K562 (cell line): Measurements from ENCODE around the gene CHCHD10. TPM values are rescaled to one million over a fixed set of nuclear protein-coding genes. Genes with fewer than 3 reads are reported as not detected.

Source experiments
- EGR1 ChIP-seq: fragments of 450-650 bp; conservative IDR thresholded peaks from 2 replicates; pipeline ENCODE4 v1.6.1; 2017; ENCODE audit warnings: mild to moderate bottlenecking
- POLR3G ChIP-seq: IDR thresholded peaks from 2 replicates; pipeline ENCODE4 v1.6.1; 2011; ENCODE audit not compliant: insufficient read length, insufficient replicate concordance; ENCODE audit errors: extremely low read depth
- RBBP5 ChIP-seq: fragments of 200-600 bp; sonication (generic); IDR thresholded peaks from 2 replicates; pipeline ENCODE4 v1.6.1; 2012; ENCODE audit warnings: borderline replicate concordance, mild to moderate bottlenecking, low read length, control low read depth, inconsistent platforms; ENCODE audit not compliant: insufficient read depth, poor library complexity, severe bottlenecking
- RERE ChIP-seq: sonication (generic); formaldehyde crosslinking; IDR thresholded peaks from 2 replicates; pipeline ENCODE4 v1.8.0; 2023; ENCODE audit warnings: missing genetic modification reagents, mild to moderate bottlenecking, borderline replicate concordance
- TCF7 ChIP-seq: sonication (generic); IDR thresholded peaks from 2 replicates; pipeline ENCODE4 v1.6.1; 2016; ENCODE audit warnings: antibody characterized with exemption, borderline replicate concordance
- THAP12 ChIP-seq: fragments of 250-450 bp; sonication (Bioruptor Pico); IDR thresholded peaks from 2 replicates; pipeline ENCODE4 v1.9.0; 2021; ENCODE audit warnings: mild to moderate bottlenecking, inconsistent platforms
- XRCC5 ChIP-seq: fragments of 200-400 bp; formaldehyde crosslinking; IDR thresholded peaks from 2 replicates; pipeline ENCODE4 v1.6.1; 2017; ENCODE audit warnings: low read depth, mild to moderate bottlenecking, low read length
- ZBTB40 ChIP-seq, 2 experiments: fragments of 450-650 bp in 1 of 2; sonication (generic) in 1 of 2; formaldehyde crosslinking in 1 of 2; IDR thresholded peaks; 2 replicates each; pipeline versions ENCODE4 v1.7.1 to v1.9.0; 2016 to 2022; ENCODE audit warnings: inconsistent platforms in 1 of 2, mild to moderate bottlenecking in 1 of 2, missing genetic modification reagents in 1 of 2
- ZNF23 ChIP-seq: fragments of 250-450 bp; sonication (Bioruptor Pico); IDR thresholded peaks from 2 replicates; pipeline ENCODE4 v1.4.0; 2020; ENCODE audit warnings: mild to moderate bottlenecking
- polyA plus RNA-seq, 8 experiments: library from polyadenylated mRNA; depleted of rRNA in 4 of 8; stranded (reverse) in 5 of 8; unstranded in 3 of 8; fragments of >200 nt; fragmentation: Nextera tagmentation in 2 of 8; fragmentation: Illumina TruSeq in 1 of 8; extraction: Ambion mirVana in 2 of 8; extraction: Trizol in 1 of 8; gene quantifications; 2 replicates each; pipeline versions ENCODE4 v1.2.1 to v1.2.3, GENCODE V29; 2011 to 2014; ENCODE audit warnings: inconsistent platforms in 1 of 8, missing spikeins in 1 of 8
- total RNA-seq, 7 experiments: library from RNA; depleted of rRNA in 6 of 7; stranded (reverse); fragments of >200 nt in 6 of 7; fragmentation: Illumina TruSeq in 2 of 7; extraction: Trizol in 2 of 7; gene quantifications; 2 replicates each; pipeline versions ENCODE4 v1.2.1 to v1.2.3, GENCODE V29; 2011 to 2021; ENCODE audit warnings: low replicate concordance in 1 of 7

CHCHD10 gene
- total and polyA plus RNA-seq, 9 of the 15 experiments (the other 6 are each of a cell fraction or from before 2014, with no cell fraction given): 15.2 to 292 (median 102) TPM

GRCh38 chr22:23750714-23751440, 16.9 kb downstream of the CHCHD10 start, which contains the start of gene ZNF70 (continued):
- no peak for TF ChIP-seq RERE (CRISPR knock-in tag)
- TF ChIP-seq POLR3G: no peak
- no peak for TF ChIP-seq XRCC5
- TF ChIP-seq ZNF23 (CRISPR knock-in tag): no peak
- peak; percentile 99 for TF ChIP-seq THAP12 (CRISPR knock-in tag)
- peak; percentile 47; the same call in 1 of the 2 replicates for TF ChIP-seq ZBTB40 (IDR thresholded peaks at IDR 0.05)
- TF ChIP-seq ZBTB40 (CRISPR knock-in tag; IDR thresholded peaks at IDR 0.05): no peak
- TF ChIP-seq RBBP5: peak; percentile 49
- TF ChIP-seq TCF7: no peak
- TF ChIP-seq EGR1: no peak
